GM18520 (cell line): Measurements from ENCODE around the gene DUSP3.

Experiments
- ATAC-seq: cut with Tn5 transposase; IDR thresholded peaks from one replicate; pipeline ENCODE4 v1.9.1; 2021; ENCODE audit not compliant: unreplicated experiment

DUSP3 gene

DNA sequence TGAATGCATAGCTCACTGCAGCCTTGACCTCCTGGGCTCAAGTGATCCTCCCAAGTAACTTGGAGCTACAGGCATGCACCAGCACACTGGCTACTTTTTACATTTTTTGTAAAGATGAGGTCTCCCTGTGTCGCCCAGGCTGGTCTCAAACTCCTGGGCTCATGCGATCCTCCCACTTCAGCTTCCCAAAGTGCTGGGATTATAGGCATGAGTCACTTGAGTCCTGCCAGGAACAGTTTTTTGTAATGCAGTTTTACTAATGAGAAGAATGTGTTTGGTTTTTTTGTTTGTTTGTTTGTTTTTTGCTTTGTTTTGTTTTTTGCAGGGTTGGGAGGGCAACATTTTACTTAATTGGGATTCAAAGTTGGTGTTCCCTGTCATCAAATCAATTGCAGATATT is 42.4 kb downstream of the DUSP3 start:
- ATAC-seq = no peak

- no peak for ATAC-seq
Measured at GRCh38 chr17:43734376-43734775, 44.4 kb downstream of the DUSP3 start.

GRCh38 chr17:43733956-43734355 is 44.8 kb downstream of the DUSP3 start:
- ATAC-seq = no peak

DNA sequence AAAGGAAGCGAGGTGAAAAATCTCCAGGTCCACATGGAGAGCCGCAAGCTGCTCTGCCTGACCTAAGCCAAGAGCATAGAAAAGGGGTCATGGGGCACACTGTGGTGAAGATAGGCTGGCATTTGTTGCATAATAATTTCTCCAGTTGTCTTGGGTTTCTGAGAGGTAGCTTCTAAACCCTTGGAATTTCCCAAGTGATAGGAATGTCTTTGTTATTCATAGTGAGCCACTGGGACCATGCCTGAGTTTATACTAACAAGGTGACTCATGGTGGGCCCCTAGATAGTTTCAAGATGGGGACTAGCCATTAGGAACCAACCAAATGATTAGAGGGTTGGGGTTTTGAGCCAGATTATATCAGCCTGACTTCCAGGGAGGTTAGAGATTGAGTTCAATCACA is 45.8 kb downstream of the DUSP3 start:
- no peak for ATAC-seq

- ATAC-seq = no peak
Measured at GRCh38 chr17:43728081-43728480, 50.7 kb downstream of the DUSP3 start.

GRCh38 chr17:43723697-43724359 is 54.9 kb downstream of the DUSP3 start:
- no peak for ATAC-seq

GRCh38 chr17:43722870-43723665 is 55.7 kb downstream of the DUSP3 start:
- no peak for ATAC-seq

GRCh38 chr17:43722269-43722619 is 56.5 kb downstream of the DUSP3 start:
- ATAC-seq = no peak

GRCh38 chr17:43721537-43722268 is 57.1 kb downstream of the DUSP3 start:
- no peak for ATAC-seq

GRCh38 chr17:43720311-43721060 is 58.3 kb downstream of the DUSP3 start:
- peak; percentile 41 for ATAC-seq

GRCh38 chr17:43719578-43719977 is 59.2 kb downstream of the DUSP3 start:
- no peak for ATAC-seq

GRCh38 chr17:43718544-43718943 is 60.2 kb downstream of the DUSP3 start:
- ATAC-seq = no peak

- no peak for ATAC-seq
Measured at GRCh38 chr17:43717913-43718312, 60.9 kb downstream of the DUSP3 start.
